IMR-90 (cell line): Measurements from ENCODE around the gene CYGB. TPM values are rescaled to one million over a fixed set of nuclear protein-coding genes. Genes with fewer than 3 reads are reported as not detected.

Source experiments
- ATAC-seq: fragments of 200-7000 bp; cut with Tn5 transposase; 2 replicates; pipeline ENCODE4 v1.9.1; 2020; ENCODE audit warnings: low read depth, mild to moderate bottlenecking, moderate library complexity
- BruUV-seq: library from RNA; stranded (reverse); fragments of 400-500 nt; replicated peaks from 2 replicates; lab custom pipeline; 2021; lab: Mats Ljungman, UMichigan
- CTCF ChIA-PET: fragments of 300-600 bp; formaldehyde crosslinking; extraction: SDS; loops from one replicate; lab custom pipeline; 2021; ENCODE audit warnings: antibody characterized with exemption; lab: Yijun Ruan, JAX
- POLR2A ChIA-PET: fragments of 300-600 bp; sonication (Branson Sonifier 250); formaldehyde crosslinking; loops from one replicate; lab custom pipeline; 2022; ENCODE audit warnings: antibody characterized with exemption; ENCODE audit not compliant: unreplicated experiment; lab: Charles Lee
- DNase-seq: peaks from one replicate; pipeline ENCODE4 v3.0.0; 2013
- H2AFZ ChIP-seq: replicated peaks from 2 replicates; pipeline ENCODE3; 2013; ENCODE audit warnings: low read length, mild to moderate bottlenecking; ENCODE audit not compliant: poor library complexity
- H2AK5ac ChIP-seq: 2 replicates; pipeline ENCODE4 v1.6.1; 2013; ENCODE audit warnings: low read depth, low read length, inconsistent platforms
- H2AK9ac ChIP-seq: replicated peaks from 2 replicates; pipeline ENCODE3; 2013; ENCODE audit warnings: mild to moderate bottlenecking, low read depth, low read length, moderate library complexity; ENCODE audit not compliant: poor library complexity
- H2BK120ac ChIP-seq: 2 replicates; pipeline ENCODE4 v1.6.1; 2013; ENCODE audit warnings: low read depth, low read length, inconsistent platforms
- H2BK15ac ChIP-seq: 3 replicates; pipeline ENCODE4 v1.6.1; 2013; ENCODE audit warnings: low read depth, low read length, inconsistent platforms
- H2BK20ac ChIP-seq: 2 replicates; pipeline ENCODE4 v1.6.1; 2013; ENCODE audit warnings: low read depth, mild to moderate bottlenecking, inconsistent platforms, low read length, moderate library complexity
- H2BK5ac ChIP-seq: 2 replicates; pipeline ENCODE4 v1.6.1; 2013; ENCODE audit warnings: mild to moderate bottlenecking, low read depth, low read length, inconsistent platforms; ENCODE audit not compliant: poor library complexity, severe bottlenecking
- H3K14ac ChIP-seq: replicated peaks from 2 replicates; pipeline ENCODE4 v1.6.1; 2013; ENCODE audit warnings: low read depth, low read length, inconsistent platforms
- H3K18ac ChIP-seq: 2 replicates; pipeline ENCODE4 v1.6.1; 2013; ENCODE audit warnings: low read depth, low read length, control low read depth
- H3K23ac ChIP-seq: 2 replicates; pipeline ENCODE4 v1.6.1; 2013; ENCODE audit warnings: low read depth, low read length, inconsistent platforms
- H3K27ac ChIP-seq: 2 replicates; pipeline ENCODE4 v1.5.1; 2013; ENCODE audit warnings: mild to moderate bottlenecking, control low read depth, low read length; ENCODE audit not compliant: insufficient read depth
- H3K27me3 ChIP-seq: 2 replicates; pipeline ENCODE4 v1.6.1; 2013; ENCODE audit warnings: low read length; ENCODE audit not compliant: control insufficient read depth, insufficient read depth
- H3K36me3 ChIP-seq: 2 replicates; pipeline ENCODE4 v1.6.1; 2013; ENCODE audit warnings: low read length, mixed read lengths; ENCODE audit not compliant: control insufficient read depth, insufficient read depth
- H3K4ac ChIP-seq: 2 replicates; pipeline ENCODE4 v1.6.1; 2013; ENCODE audit warnings: low read depth, low read length, inconsistent platforms
- H3K4me1 ChIP-seq: 2 replicates; pipeline ENCODE4 v1.6.1; 2013; ENCODE audit warnings: low read length, mixed read lengths; ENCODE audit not compliant: control insufficient read depth, insufficient read depth
- H3K4me2 ChIP-seq: 2 replicates; pipeline ENCODE4 v1.6.1; 2013; ENCODE audit warnings: low read depth, mild to moderate bottlenecking, control low read depth, low read length, moderate library complexity
- H3K4me3 ChIP-seq: 2 replicates; pipeline ENCODE4 v1.5.1; 2013; ENCODE audit warnings: low read depth, mild to moderate bottlenecking, control low read depth, low read length, moderate library complexity; ENCODE audit not compliant: insufficient read depth
- H3K56ac ChIP-seq: 2 replicates; pipeline ENCODE4 v1.6.1; 2013; ENCODE audit warnings: low read length, inconsistent platforms; ENCODE audit not compliant: insufficient read depth; ENCODE audit errors: extremely low read depth
- H3K79me1 ChIP-seq, 2 experiments: 2 replicates each; pipeline ENCODE4 v1.6.1; 2013; ENCODE audit warnings: low read length in 2 of 2, inconsistent platforms in 1 of 2, low read depth in 1 of 2
- H3K9ac ChIP-seq: 2 replicates; pipeline ENCODE4 v1.6.1; 2013; ENCODE audit warnings: low read depth, low read length, control low read depth
- H3K9me1 ChIP-seq: 2 replicates; pipeline ENCODE4 v1.6.1; 2013; ENCODE audit warnings: low read length, inconsistent platforms; ENCODE audit not compliant: insufficient read depth
- H3K9me3 ChIP-seq: 2 replicates; pipeline ENCODE4 v1.6.1; 2013; ENCODE audit warnings: low read length; ENCODE audit not compliant: control insufficient read depth, insufficient read depth
- H4K20me1 ChIP-seq: 2 replicates; pipeline ENCODE4 v1.6.1; 2013; ENCODE audit warnings: low read length, inconsistent platforms; ENCODE audit not compliant: insufficient read depth
- H4K5ac ChIP-seq: 2 replicates; pipeline ENCODE4 v1.6.1; 2013; ENCODE audit warnings: mild to moderate bottlenecking, low read depth, low read length, control low read depth
- H4K8ac ChIP-seq, 2 experiments: 2 replicates each; pipeline ENCODE4 v1.6.1; 2013; ENCODE audit warnings: low read depth in 2 of 2, low read length in 2 of 2, control low read depth in 1 of 2, inconsistent platforms in 1 of 2
- H4K91ac ChIP-seq: 2 replicates; pipeline ENCODE4 v1.6.1; 2013; ENCODE audit warnings: low read depth, low read length, inconsistent platforms; ENCODE audit not compliant: insufficient read depth
- BHLHE40 ChIP-seq: fragments of 150-350 bp; IDR thresholded peaks from 2 replicates; pipeline ENCODE4 v1.6.1; 2016; ENCODE audit warnings: mild to moderate bottlenecking, low read depth, low read length
- CEBPB ChIP-seq: IDR thresholded peaks from 2 replicates; pipeline ENCODE4 v1.6.1; 2012; ENCODE audit warnings: low read depth, low read length, improper control_type of control experiment
- CHD1 ChIP-seq: IDR thresholded peaks from 2 replicates; pipeline ENCODE4 v1.6.1; 2012; ENCODE audit warnings: low read depth, low read length, improper control_type of control experiment
- ELK1 ChIP-seq: fragments of 150-350 bp; IDR thresholded peaks from 2 replicates; pipeline ENCODE4 v1.6.1; 2016; ENCODE audit warnings: low read depth, mild to moderate bottlenecking, low read length, moderate library complexity, borderline replicate concordance
- FOS ChIP-seq: fragments of 150-350 bp; IDR thresholded peaks from 2 replicates; pipeline ENCODE4 v1.6.1; 2016; ENCODE audit warnings: low read depth, low read length
- MAFK ChIP-seq: IDR thresholded peaks from 2 replicates; pipeline ENCODE4 v1.6.1; 2012; ENCODE audit warnings: low read depth, low read length, improper control_type of control experiment
- MAZ ChIP-seq: IDR thresholded peaks from 2 replicates; pipeline ENCODE4 v1.6.1; 2012; ENCODE audit warnings: low read depth, mild to moderate bottlenecking, low read length, improper control_type of control experiment, moderate library complexity, borderline replicate concordance
- MXI1 ChIP-seq: IDR thresholded peaks from 2 replicates; pipeline ENCODE4 v1.6.1; 2012; ENCODE audit warnings: low read depth, mild to moderate bottlenecking, low read length, moderate library complexity, borderline replicate concordance
- NFE2L2 ChIP-seq: fragments of 150-350 bp; IDR thresholded peaks from 2 replicates; pipeline ENCODE4 v1.6.1; 2016; ENCODE audit warnings: low read depth, mild to moderate bottlenecking, low read length
- POLR2A ChIP-seq: IDR thresholded peaks from 2 replicates; pipeline ENCODE4 v1.6.1; 2012; ENCODE audit warnings: mild to moderate bottlenecking, low read depth, low read length
- RAD21 ChIP-seq: IDR thresholded peaks from 2 replicates; pipeline ENCODE4 v1.6.1; 2012; ENCODE audit warnings: low read length, improper control_type of control experiment
- RFX5 ChIP-seq: IDR thresholded peaks from 2 replicates; pipeline ENCODE4 v1.8.0; 2012; ENCODE audit warnings: low read depth, mild to moderate bottlenecking, low read length, moderate library complexity
- SMC3 ChIP-seq: fragments of 150-350 bp; IDR thresholded peaks from 2 replicates; pipeline ENCODE4 v1.6.1; 2016; ENCODE audit warnings: low read depth, mild to moderate bottlenecking, antibody characterized with exemption, low read length, moderate library complexity
- USF2 ChIP-seq: fragments of 150-350 bp; IDR thresholded peaks from 2 replicates; pipeline ENCODE4 v1.6.1; 2017; ENCODE audit warnings: mild to moderate bottlenecking, antibody characterized with exemption, low read length, low read depth
- WGBS, 2 experiments: methylation state at CpG; one replicate each; pipeline versions ENCODE4 v1.1.5 to v1.1.7; 2013; ENCODE audit warnings: missing lambda C conversion rate in 2 of 2; ENCODE audit not compliant: insufficient read length in 1 of 2; ENCODE audit errors: extremely low coverage in 2 of 2; 5-methylcytosine and 5-hydroxymethylcytosine counted together
- dilution Hi-C: fragments of 300-500 bp; cut with HindIII; formaldehyde crosslinking; loops from one replicate; pipeline ENCODE4 v1.14.3; 2018; ENCODE audit warnings: low sequenced_read_pairs; ENCODE audit not compliant: unreplicated experiment
- in situ Hi-C: fragments of 300-500 bp; cut with MboI; formaldehyde crosslinking; loops from 3 replicates; pipeline ENCODE4 v1.14.3; 2019; ENCODE audit warnings: low sequenced_read_pairs, inconsistent platforms, mixed read lengths
- intact Hi-C: fragments of 100-400 bp; cut with micrococcal nuclease; formaldehyde crosslinking; loops from 2 replicates; pipeline ENCODE4 v1.10.0; 2022
- polyA plus RNA-seq, 3 experiments: library from polyadenylated mRNA; depleted of rRNA; stranded (reverse); fragments of >200 nt; gene quantifications; 2 replicates each; pipeline ENCODE4 v1.2.3, GENCODE V29; 2012; ENCODE audit warnings: low replicate concordance in 1 of 3
- total RNA-seq: library from RNA; depleted of rRNA; stranded (reverse); fragments of >200 nt; gene quantifications from 2 replicates; pipeline ENCODE4 v1.2.3, GENCODE V29; 2012

The CYGB gene
- total and polyA plus RNA-seq, 2 of the 4 experiments (the other 2 are of a cell fraction), result 1.3 to 2.9 TPM

GRCh38 chr17:76548378-76549214 lies 11.1 kb upstream of the CYGB start:
- Histone ChIP-seq H3K4ac (peak overlapping the region; percentile 43; the same call in 1 of the 2 replicates), H4K91ac (0 out of 2 replicates have a peak overlapping the region, but pooled peaks have one; percentile 28), H2AK9ac (no peak overlapping the region), H2AK5ac (peak overlapping the region; percentile 66), H3K18ac (no peak overlapping the region), H3K9ac (no peak overlapping the region), H4K8ac (no peak overlapping the region), H2BK20ac (peak overlapping the region; percentile 75), H3K4me3 (no peak overlapping the region), H3K79me1 (0 out of 4 replicates have a peak, but pooled peaks cover 0 to 12% of the 10 kb centered on the region in 2 experiments), H2AFZ (no peak overlapping the region), H3K27ac (no peak overlapping the region), H3K23ac (no peak overlapping the region; the same call in 1 of the 2 replicates), H3K4me1 (peaks cover 20% of the 10 kb centered on the region), H3K9me3 (no peaks in the 10 kb centered on the region), H2BK5ac (no peak overlapping the region), H3K4me2 (no peak overlapping the region), H3K36me3 (no peaks in the 10 kb centered on the region), H3K27me3 (no peaks in the 10 kb centered on the region), H3K9me1 (peaks cover 18% of the 10 kb centered on the region), H4K20me1 (peaks cover 6% of the 10 kb centered on the region; the same call in 1 of the 2 replicates), H3K56ac (no peak overlapping the region), H2BK15ac (peak overlapping the region; percentile 64; the same call in 1 of the 3 replicates), H2BK120ac (peak overlapping the region; percentile 30; the same call in 1 of the 2 replicates), H4K5ac (no peak overlapping the region), H3K14ac (0 out of 2 replicates have a peak overlapping the region, but pooled peaks have one; percentile 25)
- ChIA-PET CTCF (interaction anchor here (1.1 kb wide), 1 partner anchor 27 kb away, joined by 4 read pairs; no protein-coding TSS in a partner anchor), POLR2A (interaction anchor here (0.6 kb wide), 1 partner anchor 82 kb away, joined by 6 read pairs; no protein-coding TSS in a partner anchor)
- DNase-seq (no peak), ATAC-seq (no peak)
- no TSS peak for BruUV-seq
- intact Hi-C loops, result no loop called here
- in situ Hi-C loops, result no loop called here
- dilution Hi-C loops, result no loop called here
- WGBS, 2 experiments, result no CpG with 5 or more reads among the region's 9 CpGs
- TF ChIP-seq ELK1 (no peak), USF2 (no peak), POLR2A (no peak), MAZ (no peak), MAFK (no peak), NFE2L2 (no peak), CEBPB (no peak), RFX5 (no peak), CHD1 (no peak), RAD21 (no peak), SMC3 (no peak), FOS (no peak), BHLHE40 (no peak), MXI1 (no peak)
